Measurements from ENCODE around the gene ADGRG3.

ADGRG3 gene

DNA sequence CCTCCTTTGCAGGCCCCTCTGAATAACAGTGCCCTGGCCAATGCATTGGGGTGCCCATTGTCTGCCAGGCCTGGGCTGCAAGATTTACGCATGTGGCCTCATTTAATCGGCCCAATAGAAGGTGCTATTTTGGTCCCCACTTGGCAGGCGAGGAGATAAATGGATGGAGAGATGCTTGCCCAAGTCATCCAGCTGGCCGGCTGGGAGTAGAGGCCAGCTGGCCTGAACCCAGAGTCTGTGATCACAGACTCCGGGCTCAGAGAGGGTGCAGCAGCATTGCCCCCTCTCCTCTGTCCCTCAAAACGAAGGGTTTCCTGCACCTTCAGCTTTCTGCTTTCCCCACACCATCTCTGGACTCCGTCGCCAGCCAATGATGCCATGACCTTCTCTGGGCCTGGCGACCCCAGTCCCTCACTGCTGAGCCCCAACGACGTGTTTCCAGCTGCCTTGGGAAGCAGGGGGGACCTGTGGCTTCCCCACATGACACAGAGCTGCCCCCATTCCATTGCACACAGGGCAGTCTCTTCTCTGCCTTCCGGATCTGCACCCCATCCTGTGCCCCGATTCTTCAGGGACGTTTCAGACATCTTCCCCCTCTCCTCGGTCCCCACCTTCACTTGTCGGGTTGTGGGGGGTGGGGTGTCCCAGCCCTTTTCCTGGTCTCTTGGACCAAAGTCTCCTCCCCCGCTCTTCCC is 43.2 kb upstream of the ADGRG3 start:
- no peak for ATAC-seq
- TF ChIP-seq RARB (CRISPR knock-in tag; IDR thresholded peaks at IDR 0.05) = no peak

DNA sequence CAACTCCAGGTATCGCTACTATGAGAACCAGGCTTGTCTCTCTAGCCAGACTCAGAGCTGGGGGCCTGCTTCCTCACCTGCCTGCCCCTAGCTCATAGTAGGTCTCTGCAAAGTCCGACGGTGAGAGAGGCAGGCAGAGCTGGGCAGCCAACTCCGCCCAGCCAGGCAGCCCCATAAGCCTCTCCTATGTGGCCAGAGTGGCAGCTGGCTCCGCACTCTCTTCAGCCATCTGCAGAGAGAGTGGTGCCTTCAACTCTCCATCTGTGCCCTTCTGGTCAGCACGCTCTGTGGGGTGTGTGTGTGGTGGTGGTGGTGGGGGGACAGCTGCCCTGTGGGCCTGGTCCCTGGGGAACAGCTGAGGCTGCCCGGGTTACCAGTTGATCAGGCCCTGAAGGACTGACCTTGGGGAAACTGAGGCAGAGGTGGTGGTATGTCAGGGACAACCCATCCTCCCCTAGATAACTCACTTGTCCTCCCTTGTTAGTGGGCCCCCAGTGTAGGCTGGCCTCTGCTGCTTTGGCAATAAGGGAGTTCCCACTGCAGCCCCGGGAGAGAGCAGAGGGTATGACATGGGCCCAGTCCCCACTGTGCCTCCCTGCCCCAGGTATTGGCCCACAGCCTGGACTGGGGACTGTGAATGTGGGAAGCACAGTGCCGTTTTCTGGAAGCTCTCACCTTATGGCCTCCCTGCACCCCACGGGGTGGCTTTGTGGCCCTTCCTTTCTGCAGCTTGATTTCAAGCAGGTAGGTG is 41.5 kb upstream of the ADGRG3 start:
- TF ChIP-seq ZC3H10 (CRISPR knock-in tag; IDR thresholded peaks at IDR 0.05) = no peak
- no peak for TF ChIP-seq POU6F1 (CRISPR knock-in tag; IDR thresholded peaks at IDR 0.05; ENCODE audit: borderline replicate concordance, low read depth)
- no peak for TF ChIP-seq ZNF8 (CRISPR knock-in tag; IDR thresholded peaks at IDR 0.05)
- TF ChIP-seq TSHZ2 (CRISPR knock-in tag; IDR thresholded peaks at IDR 0.05) = no peak
- TF ChIP-seq TOX (CRISPR knock-in tag; IDR thresholded peaks at IDR 0.05; ENCODE audit: borderline replicate concordance) = no peak
- TF ChIP-seq PATZ1 (CRISPR knock-in tag; IDR thresholded peaks at IDR 0.05; ENCODE audit: borderline replicate concordance) = no peak
- no peak for TF ChIP-seq OSR1 (CRISPR knock-in tag; IDR thresholded peaks at IDR 0.05)
- TF ChIP-seq TCF4 (CRISPR knock-in tag; IDR thresholded peaks at IDR 0.05; ENCODE audit: borderline replicate concordance) = no peak
- no peak for TF ChIP-seq RARB (CRISPR knock-in tag; IDR thresholded peaks at IDR 0.05)
- no peak for TF ChIP-seq CSDC2 (CRISPR knock-in tag; IDR thresholded peaks at IDR 0.05)
- TF ChIP-seq ESRRG (CRISPR knock-in tag; IDR thresholded peaks at IDR 0.05) = no peak
- no peak for ATAC-seq

DNA sequence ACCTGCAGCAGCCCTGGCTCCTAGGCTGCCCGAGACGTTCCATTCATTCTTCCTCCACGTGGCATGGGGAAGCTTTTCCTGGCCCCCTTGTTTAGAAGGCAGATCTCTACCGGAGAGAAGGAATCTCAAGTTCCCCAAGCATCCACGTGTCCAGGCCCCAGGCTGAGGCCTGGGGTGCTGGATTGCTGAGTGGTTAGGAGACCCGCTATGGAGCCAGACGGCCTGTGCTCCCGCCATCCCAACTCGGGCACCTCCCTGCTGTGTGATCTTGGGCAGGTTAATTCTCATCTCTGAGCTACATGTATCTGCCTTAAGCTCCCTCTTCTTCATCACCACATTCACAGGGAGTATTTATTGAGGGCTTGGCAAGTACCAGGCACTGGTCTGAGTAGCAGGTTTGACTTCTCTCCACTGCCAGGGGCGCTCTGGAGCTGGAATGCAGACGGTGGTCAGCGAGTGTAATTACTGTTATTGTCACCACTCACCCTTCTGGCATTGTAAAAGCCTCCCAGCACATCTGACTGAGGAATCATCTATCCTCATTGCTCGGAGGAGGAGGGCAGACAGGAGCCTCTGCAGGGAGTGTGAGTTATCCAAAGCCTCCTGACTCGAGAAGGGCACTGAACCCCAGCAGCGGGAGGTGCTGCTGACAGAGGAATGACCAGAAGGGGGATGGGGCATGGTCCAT is 40.8 kb upstream of the ADGRG3 start:
- ATAC-seq = peak; percentile 72
- TF ChIP-seq GLIS3 (CRISPR knock-in tag; IDR thresholded peaks at IDR 0.05) (no peak), SNAI2 (CRISPR knock-in tag; IDR thresholded peaks at IDR 0.05) (no peak), ZFP3 (CRISPR knock-in tag; IDR thresholded peaks at IDR 0.05) (no peak), ISL1 (CRISPR knock-in tag; IDR thresholded peaks at IDR 0.05) (no peak), ZFP30 (CRISPR knock-in tag; IDR thresholded peaks at IDR 0.05) (no peak), PPARA (CRISPR knock-in tag; IDR thresholded peaks at IDR 0.05; ENCODE audit: borderline replicate concordance) (no peak), POU6F1 (CRISPR knock-in tag; IDR thresholded peaks at IDR 0.05; ENCODE audit: borderline replicate concordance, low read depth) (no peak), PATZ1 (CRISPR knock-in tag; IDR thresholded peaks at IDR 0.05; ENCODE audit: borderline replicate concordance) (no peak), ESRRG (CRISPR knock-in tag; IDR thresholded peaks at IDR 0.05) (no peak), ZC3H10 (CRISPR knock-in tag; IDR thresholded peaks at IDR 0.05) (no peak), ZNF8 (CRISPR knock-in tag; IDR thresholded peaks at IDR 0.05) (no peak), OSR1 (CRISPR knock-in tag; IDR thresholded peaks at IDR 0.05) (no peak), BACH2 (CRISPR knock-in tag; IDR thresholded peaks at IDR 0.05; ENCODE audit: borderline replicate concordance) (no peak)
